ENCODE measurements around the gene LAMC1.

- TF ChIP-seq POLR2A (IDR thresholded peaks at IDR 0.05; ENCODE audit: low read length) (no peak), GATA1 (IDR thresholded peaks at IDR 0.05; ENCODE audit: low read depth, low read length) (no peak)
Measured at GRCh38 chr1:183003203-183003602, 20.0 kb upstream of the LAMC1 start.

All from erythroblast (primary cell).